Transverse colon (tissue), 4 donors: ENCODE data around the gene DNAJC1. TPM values are rescaled to one million over a fixed set of nuclear protein-coding genes. Genes with fewer than 3 reads are reported as not detected.
"Not testable (repeated sequence)": the region's sequence is repeated elsewhere in the genome, so short reads cannot be mapped to it uniquely, and the experiment has no call there.

Source experiments
- DNase-seq: peaks from one replicate; pipeline ENCODE4 v3.0.0-alpha.2; 2019
- H3K27ac ChIP-seq, 4 donors: fragments of 200-600 bp; sonication (generic); 2 replicates each; pipeline ENCODE4 v1.5.1; 2016 to 2018; ENCODE audit warnings: inconsistent platforms in 4 of 4
- H3K27me3 ChIP-seq: fragments of 200-600 bp; sonication (generic); 2 replicates; pipeline ENCODE4 v1.5.1; 2017; ENCODE audit warnings: inconsistent platforms
- H3K36me3 ChIP-seq, 4 donors: fragments of 200-600 bp; sonication (generic); 2 replicates each; pipeline ENCODE4 v1.5.1; 2017 to 2019; ENCODE audit warnings: inconsistent platforms in 4 of 4
- H3K4me1 ChIP-seq, 4 donors: fragments of 200-600 bp; sonication (generic); 2 replicates each; pipeline ENCODE4 v1.5.1; 2017 to 2020; ENCODE audit warnings: inconsistent platforms in 4 of 4
- H3K4me3 ChIP-seq, 4 donors: fragments of 200-600 bp; sonication (generic); 1 replicate in 1 of 4; 2 replicates in 3 of 4; pipeline versions ENCODE4 v1.5.1 to v1.6.1; 2017 to 2019; ENCODE audit warnings: inconsistent platforms in 4 of 4
- H3K9me3 ChIP-seq, 2 donors: fragments of 200-600 bp; sonication (generic); 2 replicates each; pipeline ENCODE4 v1.5.1; 2017 to 2019; ENCODE audit warnings: inconsistent platforms in 2 of 2
- CTCF ChIP-seq, 5 experiments: fragments of 200-600 bp in 3 of 5; fragments of 450-650 bp in 2 of 5; sonication (generic) in 3 of 5; IDR thresholded peaks; 1 replicate in 2 of 5; 2 replicates in 3 of 5; pipeline ENCODE4 v1.5.1; 2016 to 2017; ENCODE audit warnings: antibody characterized with exemption in 5 of 5, inconsistent platforms in 3 of 5, mild to moderate bottlenecking in 2 of 5, moderate library complexity in 1 of 5
- EP300 ChIP-seq: sonication (generic); formaldehyde crosslinking; IDR thresholded peaks from one replicate; pipeline ENCODE4 v1.6.1; 2017; ENCODE audit warnings: antibody characterized with exemption, low read depth
- POLR2A ChIP-seq: fragments of 450-650 bp; IDR thresholded peaks from one replicate; pipeline ENCODE4 v1.6.1; 2016; ENCODE audit warnings: antibody characterized with exemption, mild to moderate bottlenecking, moderate library complexity
- POLR2AphosphoS5 ChIP-seq, 3 donors: sonication (generic); formaldehyde crosslinking; IDR thresholded peaks; one replicate each; pipeline ENCODE4 v1.6.1; 2016; ENCODE audit warnings: antibody characterized with exemption in 3 of 3
- WGBS, 2 donors: methylation state at CpG; one replicate each; pipeline ENCODE4 v1.1.5; 2018; ENCODE audit warnings: low coverage in 1 of 2; 5-methylcytosine and 5-hydroxymethylcytosine counted together
- in situ Hi-C, 4 donors: fragments of 200-750 bp; cut with MboI; loops; one replicate each; pipeline versions ENCODE4 v1.15.0 to v1.15.1; 2017; ENCODE audit warnings: low sequenced_read_pairs in 3 of 4, low pct_ligation_motif_present in 1 of 4, low pct_unique_long_range_greater_than_20kb in 1 of 4
- intact Hi-C: fragments of 100-400 bp; cut with DNase I; formaldehyde crosslinking; loops from one replicate; pipeline ENCODE4 v1.15.1; 2023; ENCODE audit warnings: low total_unique reads
- total RNA-seq, 4 donors: library from RNA; depleted of rRNA; stranded (reverse); fragments of >200 nt; gene quantifications; one replicate each; pipeline ENCODE4 v1.1.0, GENCODE V29; 2016

The DNAJC1 gene
- total RNA-seq, 4 donors from 2014 or later, result 18.5 to 71.7 (median 48.4) TPM

- no peak for DNase-seq
- Histone ChIP-seq H3K9me3 (no peaks in the 10 kb centered on the region), H3K4me3 (no peak overlapping the region), H3K27ac (no peak overlapping the region), H3K4me1 (no peaks in the 10 kb centered on the region), H3K36me3 (no peaks in the 10 kb centered on the region), H3K27me3 (peaks cover 4% of the 10 kb centered on the region)
- WGBS, 2 donors, result 67 to 68% methylated on average over 6 of the region's 6 CpGs
- in situ Hi-C loops (no loop called here), intact Hi-C loops (no loop called here)
- TF ChIP-seq EP300 (no peak), POLR2AphosphoS5 (IDR thresholded peaks at IDR 0.05) (no peak), CTCF (IDR thresholded peaks at IDR 0.05) (no peak), POLR2A (no peak)
Measured at GRCh38 chr10:22043327-22043633, 39.8 kb upstream of the DNAJC1 start.

- intact Hi-C loops (no loop called here), in situ Hi-C loops (no loop called here)
- 49 to 63% methylated on average over 8 of the region's 8 CpGs for WGBS, 2 donors
- H3K4me1 ChIP-seq, result no peaks in the 10 kb centered on the region
- peaks cover 4% of the 10 kb centered on the region for H3K27me3 ChIP-seq
- no peak overlapping the region for H3K4me3 ChIP-seq
- TF ChIP-seq CTCF (IDR thresholded peaks at IDR 0.05) (no peak), EP300 (no peak), POLR2AphosphoS5 (IDR thresholded peaks at IDR 0.05) (no peak), POLR2A (no peak)
- H3K9me3 ChIP-seq, result no peaks in the 10 kb centered on the region
- no peaks in the 10 kb centered on the region for H3K36me3 ChIP-seq
- no peak overlapping the region for H3K27ac ChIP-seq
- DNase-seq, result no peak
Measured at GRCh38 chr10:22042557-22043326, 39.2 kb upstream of the DNAJC1 start.

GRCh38 chr10:22034333-22034732, 30.8 kb upstream of the DNAJC1 start:
- Histone ChIP-seq H3K27me3 (no peaks in the 10 kb centered on the region), H3K27ac (no peak overlapping the region), H3K4me3 (no peak overlapping the region), H3K36me3 (no peaks in the 10 kb centered on the region), H3K9me3 (no peaks in the 10 kb centered on the region), H3K4me1 (no peaks in the 10 kb centered on the region)
- intact Hi-C loops, result no loop called here
- TF ChIP-seq POLR2A, result no peak
- TF ChIP-seq CTCF (IDR thresholded peaks at IDR 0.05), result no peak
- no peak for TF ChIP-seq POLR2AphosphoS5 (IDR thresholded peaks at IDR 0.05)
- TF ChIP-seq EP300, result no peak
- WGBS, 2 donors, result 82 to 92% methylated on average over 3 of the region's 3 CpGs
- no peak for DNase-seq
- in situ Hi-C loops, result no loop called here

GRCh38 chr10:22032268-22032667, 28.7 kb upstream of the DNAJC1 start:
- H3K27ac ChIP-seq, H3K4me1 ChIP-seq, intact Hi-C loops, H3K9me3 ChIP-seq, H3K27me3 ChIP-seq, H3K36me3 ChIP-seq, H3K4me3 ChIP-seq, in situ Hi-C loops, DNase-seq: not testable (repeated sequence)
- 55% methylated on average over 3 of the region's 3 CpGs; no CpG with 5 or more reads in 1 of the 2 donors for WGBS, 2 donors

GRCh38 chr10:22030421-22030820, 26.9 kb upstream of the DNAJC1 start:
- DNase-seq, result no peak
- 60 to 65% methylated on average over 1 to 2 of the region's 2 CpGs for WGBS, 2 donors
- Histone ChIP-seq H3K27me3 (no peaks in the 10 kb centered on the region), H3K36me3 (no peaks in the 10 kb centered on the region), H3K4me1 (no peaks in the 10 kb centered on the region), H3K27ac (no peak overlapping the region), H3K9me3 (no peaks in the 10 kb centered on the region), H3K4me3 (no peak overlapping the region)
- intact Hi-C loops (no loop called here), in situ Hi-C loops (no loop called here)
- TF ChIP-seq CTCF (IDR thresholded peaks at IDR 0.05) (no peak), EP300 (no peak), POLR2AphosphoS5 (IDR thresholded peaks at IDR 0.05) (no peak), POLR2A (no peak)
